Lung (tissue), 13 donors: Measurements from ENCODE around the gene ZNF764. TPM values are rescaled to one million over a fixed set of nuclear protein-coding genes. Genes with fewer than 3 reads are reported as not detected.

ENCODE experiments used
- ATAC-seq: fragments of 200-7000 bp; cut with Tn5 transposase; one replicate; pipeline ENCODE4 v1.9.1; 2020; ENCODE audit warnings: moderate number of reproducible peaks; ENCODE audit not compliant: insufficient read depth, low FRiP score
- DNase-seq, 3 donors: peaks; one replicate each; pipeline ENCODE4 v3.0.0-alpha.2; 2013 to 2017
- H3K27ac ChIP-seq, 2 donors: one replicate each; pipeline ENCODE4 v1.5.1; 2013; ENCODE audit warnings: mild to moderate bottlenecking in 2 of 2, moderate library complexity in 2 of 2, control low read depth in 1 of 2, inconsistent platforms in 1 of 2, low read depth in 1 of 2, low read length in 1 of 2
- H3K27me3 ChIP-seq, 3 donors: one replicate each; pipeline ENCODE4 v1.5.1; 2013; ENCODE audit warnings: low read length in 2 of 3; ENCODE audit not compliant: control insufficient read depth in 3 of 3, insufficient read depth in 3 of 3
- H3K36me3 ChIP-seq, 4 donors: one replicate each; pipeline ENCODE4 v1.5.1; 2013; ENCODE audit warnings: low read length in 4 of 4, mild to moderate bottlenecking in 1 of 4, moderate library complexity in 1 of 4; ENCODE audit not compliant: control insufficient read depth in 4 of 4, insufficient read depth in 4 of 4
- H3K4me1 ChIP-seq, 5 donors: one replicate each; pipeline ENCODE4 v1.5.1; 2013; ENCODE audit warnings: low read length in 5 of 5, mild to moderate bottlenecking in 2 of 5, moderate library complexity in 1 of 5; ENCODE audit not compliant: control insufficient read depth in 5 of 5, insufficient read depth in 5 of 5
- H3K4me3 ChIP-seq: one replicate; pipeline ENCODE4 v1.5.1; 2013; ENCODE audit warnings: mild to moderate bottlenecking, control low read depth, moderate library complexity
- H3K9ac ChIP-seq, 2 donors: one replicate each; pipeline ENCODE4 v1.5.1; 2013; ENCODE audit warnings: low read length in 2 of 2, control low read depth in 1 of 2; ENCODE audit not compliant: insufficient read depth in 1 of 2
- H3K9me3 ChIP-seq, 4 donors: one replicate each; pipeline ENCODE4 v1.5.1; 2013; ENCODE audit warnings: low read length in 3 of 4, mild to moderate bottlenecking in 1 of 4, moderate library complexity in 1 of 4; ENCODE audit not compliant: control insufficient read depth in 4 of 4, insufficient read depth in 3 of 4
- WGBS, 2 donors: extraction: QIAGEN DNeasy Blood & Tissue Kit; methylation state at CpG; one replicate each; pipeline ENCODE4 v1.1.7; 2013; 5-methylcytosine and 5-hydroxymethylcytosine counted together
- polyA plus RNA-seq, 2 donors: library from polyadenylated mRNA; stranded (reverse); fragments of 200-250 nt; gene quantifications; one replicate each; pipeline ENCODE4 v1.2.1, GENCODE V29; 2013
- small RNA-seq: library from RNA; depleted of rRNA; stranded (forward); fragments of <200 nt; gene quantifications from one replicate; pipeline ENCODE3, GENCODE V24; 2014; ENCODE audit warnings: low replicate concordance
- total RNA-seq, 2 donors: library from RNA; depleted of rRNA in 1 of 2; stranded (reverse); fragments of >200 nt in 1 of 2; gene quantifications; one replicate each; pipeline ENCODE4 v1.2.1, GENCODE V29; 2014 to 2021
- TF ChIP-seq, protein P1 (sequence below): IDR thresholded peaks from 2 replicates; pipeline ENCODE4 v1.5.1; 2012; ENCODE audit warnings: mild to moderate bottlenecking; ENCODE audit errors: control extremely low read depth, extremely low read depth
- donor health status: control.
- donor health status: control.
- donor health status: Bipolar disorder and iron deficiency.
- donor health status: healthy.
- donor health status: DM: yes; HTN: yes; CAD: no.

The ZNF764 gene
- total and polyA plus RNA-seq, 4 donors, result 4.9 to 12.6 (median 8.3) TPM

DNA sequence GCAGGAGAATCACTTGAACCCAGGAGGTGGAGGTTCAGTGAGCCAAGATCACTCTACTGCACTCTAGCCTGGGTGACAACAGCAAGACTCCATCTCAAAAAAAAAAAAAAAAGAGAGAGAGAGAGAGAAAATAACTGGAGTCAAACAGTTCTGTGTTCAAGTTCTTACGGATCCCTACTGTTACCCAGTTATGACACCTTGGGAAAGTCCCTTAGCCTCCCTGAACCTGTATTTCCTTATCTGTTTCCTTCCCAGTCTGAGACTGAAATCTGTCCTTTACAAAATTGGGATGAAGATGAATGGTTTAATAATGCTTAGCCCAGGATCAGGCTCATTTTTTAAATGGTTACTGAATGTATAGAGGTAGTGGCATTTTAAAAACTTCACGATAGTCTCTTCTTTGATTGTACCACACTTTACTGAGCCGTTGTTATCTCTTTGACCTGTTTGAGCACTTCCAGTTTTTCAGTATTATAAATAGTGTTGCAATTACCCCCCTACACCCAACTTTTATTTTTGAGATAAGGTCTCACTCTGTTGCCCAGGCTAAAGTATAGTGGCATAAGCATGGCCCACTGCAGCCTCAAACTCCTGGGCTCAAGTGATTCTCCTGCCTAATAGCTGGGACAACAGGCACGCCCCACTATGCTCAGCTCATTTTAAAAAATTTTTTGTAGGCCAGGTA, 49.0 kb downstream of the ZNF764 start:
- ATAC-seq (no peak), DNase-seq (no peak)
- H3K27ac ChIP-seq, result no peak overlapping the region
- TF ChIP-seq, protein P1, sequence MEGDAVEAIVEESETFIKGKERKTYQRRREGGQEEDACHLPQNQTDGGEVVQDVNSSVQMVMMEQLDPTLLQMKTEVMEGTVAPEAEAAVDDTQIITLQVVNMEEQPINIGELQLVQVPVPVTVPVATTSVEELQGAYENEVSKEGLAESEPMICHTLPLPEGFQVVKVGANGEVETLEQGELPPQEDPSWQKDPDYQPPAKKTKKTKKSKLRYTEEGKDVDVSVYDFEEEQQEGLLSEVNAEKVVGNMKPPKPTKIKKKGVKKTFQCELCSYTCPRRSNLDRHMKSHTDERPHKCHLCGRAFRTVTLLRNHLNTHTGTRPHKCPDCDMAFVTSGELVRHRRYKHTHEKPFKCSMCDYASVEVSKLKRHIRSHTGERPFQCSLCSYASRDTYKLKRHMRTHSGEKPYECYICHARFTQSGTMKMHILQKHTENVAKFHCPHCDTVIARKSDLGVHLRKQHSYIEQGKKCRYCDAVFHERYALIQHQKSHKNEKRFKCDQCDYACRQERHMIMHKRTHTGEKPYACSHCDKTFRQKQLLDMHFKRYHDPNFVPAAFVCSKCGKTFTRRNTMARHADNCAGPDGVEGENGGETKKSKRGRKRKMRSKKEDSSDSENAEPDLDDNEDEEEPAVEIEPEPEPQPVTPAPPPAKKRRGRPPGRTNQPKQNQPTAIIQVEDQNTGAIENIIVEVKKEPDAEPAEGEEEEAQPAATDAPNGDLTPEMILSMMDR, result no peak
- whole genome bisulfite sequencing, 2 donors, result 68 to 81% methylated on average over 4 of the region's 4 CpGs
- H3K36me3 ChIP-seq, result peaks cover 0 to 14% (median 0%) of the 10 kb centered on the region in 4 donors
- H3K9ac ChIP-seq, result no peak overlapping the region
- no peaks in the 10 kb centered on the region for H3K4me1 ChIP-seq
- no peak overlapping the region for H3K4me3 ChIP-seq
- H3K9me3 ChIP-seq, result no peaks in the 10 kb centered on the region
- no peaks in the 10 kb centered on the region for H3K27me3 ChIP-seq

Small RNA genes within 50 kb of the gene (small RNA-seq; reads per million reads assigned to genes)
- gene AC093249.4, result not detected
- not detected for gene MIR4518

Other genes starting within 250 kb of the ZNF764 start
- gene CD2BP2, start 203.1 kb downstream of the ZNF764 start, total RNA-seq, result 10 to 100 TPM; 37.5 to 69.8 TPM
- 10 to 100 TPM; 43.5 to 49.1 TPM for gene CD2BP2, start 203.1 kb downstream of the ZNF764 start, polyA plus RNA-seq
- 10 to 100 TPM; 31.7 to 43.6 TPM for gene TBC1D10B, start 187.9 kb downstream of the ZNF764 start, total RNA-seq
- gene TBC1D10B, start 187.9 kb downstream of the ZNF764 start, polyA plus RNA-seq, result 10 to 100 TPM; 26.9 to 27.8 TPM
- gene MYL11, start 183.6 kb downstream of the ZNF764 start, total RNA-seq, result not detected
- 1 to 10 TPM in 1 of 2 donors, under 1 TPM in 1; 0.44 to 3.9 TPM for gene MYL11, start 183.6 kb downstream of the ZNF764 start, polyA plus RNA-seq
- 1 to 10 TPM; 3.3 to 4.6 TPM for gene SEPTIN1, start 175.8 kb downstream of the ZNF764 start, total RNA-seq
- gene SEPTIN1, start 175.8 kb downstream of the ZNF764 start, polyA plus RNA-seq, result 1 to 10 TPM; 5.8 to 7.3 TPM
- gene ZNF48, start 163.0 kb downstream of the ZNF764 start, total RNA-seq, result 1 to 10 TPM; 5.3 to 8.0 TPM
- 1 to 10 TPM; 4.2 to 4.7 TPM for gene ZNF48, start 163.0 kb downstream of the ZNF764 start, polyA plus RNA-seq
- 1 to 10 TPM; 3.0 to 7.2 TPM for gene ZNF771, start 150.8 kb downstream of the ZNF764 start, total RNA-seq
- gene ZNF771, start 150.8 kb downstream of the ZNF764 start, polyA plus RNA-seq, result 1 to 10 TPM; 3.3 to 5.4 TPM
- gene DCTPP1, start 128.3 kb downstream of the ZNF764 start, total RNA-seq, result 10 to 100 TPM; 13.2 to 33.8 TPM
- 10 to 100 TPM; 20.3 to 50.9 TPM for gene DCTPP1, start 128.3 kb downstream of the ZNF764 start, polyA plus RNA-seq
- gene SEPHS2, start 112.5 kb downstream of the ZNF764 start, total RNA-seq, result 10 to 100 TPM; 17.1 to 54.5 TPM
- 10 to 100 TPM; 37.5 to 68.6 TPM for gene SEPHS2, start 112.5 kb downstream of the ZNF764 start, polyA plus RNA-seq
- 10 to 100 TPM; 14.4 to 48.1 TPM for gene ITGAL, start 85.6 kb downstream of the ZNF764 start, total RNA-seq
- gene ITGAL, start 85.6 kb downstream of the ZNF764 start, polyA plus RNA-seq, result 10 to 100 TPM; 15.2 to 32.8 TPM
- 10 to 100 TPM; 17.9 to 33.9 TPM for gene ZNF768, start 31.8 kb downstream of the ZNF764 start, total RNA-seq
- 10 to 100 TPM; 20.0 to 45.1 TPM for gene ZNF768, start 31.8 kb downstream of the ZNF764 start, polyA plus RNA-seq
- gene ZNF747, start 23.5 kb downstream of the ZNF764 start, total RNA-seq, result 10 to 100 TPM; 11.2 to 11.7 TPM
- 1 to 10 TPM; 7.1 to 7.2 TPM for gene ZNF747, start 23.5 kb downstream of the ZNF764 start, polyA plus RNA-seq
- gene ZNF688, start 13.3 kb upstream of the ZNF764 start, total RNA-seq, result 10 to 100 TPM in 1 of 2 donors, 1 to 10 TPM in 1; 8.6 to 22.6 TPM
- 10 to 100 TPM; 10.5 to 23.3 TPM for gene ZNF688, start 13.3 kb upstream of the ZNF764 start, polyA plus RNA-seq
- 10 to 100 TPM; 13.9 to 15.5 TPM for gene ZNF785, start 27.3 kb upstream of the ZNF764 start, total RNA-seq
- 1 to 10 TPM; 4.0 to 5.5 TPM for gene ZNF785, start 27.3 kb upstream of the ZNF764 start, polyA plus RNA-seq
- 1 to 10 TPM; 4.4 to 9.5 TPM for gene ZNF689, start 52.0 kb upstream of the ZNF764 start, total RNA-seq
- gene ZNF689, start 52.0 kb upstream of the ZNF764 start, polyA plus RNA-seq, result 1 to 10 TPM; 3.0 to 5.1 TPM
- gene PRR14, start 92.6 kb upstream of the ZNF764 start, total RNA-seq, result 10 to 100 TPM; 16.0 to 60.3 TPM
- 10 to 100 TPM; 44.7 to 63.2 TPM for gene PRR14, start 92.6 kb upstream of the ZNF764 start, polyA plus RNA-seq
- gene FBRS, start 100.1 kb upstream of the ZNF764 start, total RNA-seq, result 10 to 100 TPM; 32.1 to 80.8 TPM
- gene FBRS, start 100.1 kb upstream of the ZNF764 start, polyA plus RNA-seq, result 10 to 100 TPM; 55.4 to 55.7 TPM
- gene SRCAP, start 140.8 kb upstream of the ZNF764 start, total RNA-seq, result 10 to 100 TPM; 45.9 to 61.0 TPM
- 10 to 100 TPM; 13.4 to 16.7 TPM for gene SRCAP, start 140.8 kb upstream of the ZNF764 start, polyA plus RNA-seq
- gene PHKG2, start 190.1 kb upstream of the ZNF764 start, total RNA-seq, result 10 to 100 TPM; 12.2 to 35.2 TPM
- gene PHKG2, start 190.1 kb upstream of the ZNF764 start, polyA plus RNA-seq, result 10 to 100 TPM; 28.1 to 37.4 TPM
- 10 to 100 TPM in 1 of 2 donors, 1 to 10 TPM in 1; 7.3 to 29.5 TPM for gene CFAP119, start 203.7 kb upstream of the ZNF764 start, total RNA-seq
- 10 to 100 TPM; 13.8 to 19.7 TPM for gene CFAP119, start 203.7 kb upstream of the ZNF764 start, polyA plus RNA-seq
- gene RNF40, start 203.9 kb upstream of the ZNF764 start, total RNA-seq, result 100 to 1,000 TPM in 1 of 2 donors, 10 to 100 TPM in 1; 77.6 to 103 TPM
- gene RNF40, start 203.9 kb upstream of the ZNF764 start, polyA plus RNA-seq, result 10 to 100 TPM; 54.1 to 80.4 TPM
- 10 to 100 TPM; 10.1 to 16.3 TPM for gene ZNF629, start 228.8 kb upstream of the ZNF764 start, total RNA-seq
- 1 to 10 TPM; 5.7 to 8.0 TPM for gene ZNF629, start 228.8 kb upstream of the ZNF764 start, polyA plus RNA-seq